CD4-positive, alpha-beta T cell treated with Interleukin-12 subunit alpha and Interleukin-12 subunit beta, for 1 hour (primary cell): Measurements from ENCODE around the gene TMEM129.

Experiments used
- DNase-seq: peaks from one replicate; pipeline ENCODE4 v3.0.0-alpha.2; 2020

Gene TMEM129

DNA sequence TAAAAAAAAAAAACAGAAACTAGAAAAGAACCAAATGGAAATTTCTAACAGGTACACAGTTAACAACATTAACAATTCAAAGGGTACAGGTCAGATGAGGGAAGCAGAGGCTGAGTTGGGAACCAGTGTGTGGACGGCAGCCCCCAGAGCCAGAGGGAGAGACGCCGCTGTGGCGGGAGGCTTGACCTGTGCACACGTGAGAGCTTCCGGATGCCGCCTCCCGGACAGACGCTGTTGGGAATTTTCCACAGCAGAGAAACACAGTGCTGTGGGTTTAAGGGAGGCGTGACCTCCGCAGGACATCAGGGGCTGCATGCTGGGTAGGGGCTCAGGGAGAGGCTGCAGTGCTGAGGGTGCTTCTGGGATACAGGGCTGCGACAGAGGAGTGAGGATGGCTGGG lies 22.4 kb upstream of the TMEM129 start:
- no peak for DNase-seq

DNA sequence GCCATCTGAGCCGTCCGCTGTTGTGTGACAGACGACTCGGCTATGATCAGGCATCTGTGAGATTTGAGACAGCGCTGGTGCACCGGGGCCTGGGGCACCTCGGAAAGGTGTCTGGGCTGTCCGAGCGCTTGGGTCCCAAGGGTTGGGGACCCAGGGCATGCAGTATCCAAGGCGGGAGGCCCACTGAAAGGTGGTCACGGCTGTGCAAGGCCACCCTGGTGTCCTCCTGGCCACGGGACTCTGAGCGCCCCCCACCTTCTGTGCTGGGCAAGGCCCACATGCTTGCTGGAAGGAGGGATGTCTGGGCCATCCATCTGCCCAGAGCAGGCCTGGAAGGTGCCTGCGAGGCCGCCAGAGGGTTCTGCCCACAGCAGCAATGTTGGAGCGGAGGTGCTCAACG lies 20.1 kb upstream of the TMEM129 start:
- no peak for DNase-seq

DNA sequence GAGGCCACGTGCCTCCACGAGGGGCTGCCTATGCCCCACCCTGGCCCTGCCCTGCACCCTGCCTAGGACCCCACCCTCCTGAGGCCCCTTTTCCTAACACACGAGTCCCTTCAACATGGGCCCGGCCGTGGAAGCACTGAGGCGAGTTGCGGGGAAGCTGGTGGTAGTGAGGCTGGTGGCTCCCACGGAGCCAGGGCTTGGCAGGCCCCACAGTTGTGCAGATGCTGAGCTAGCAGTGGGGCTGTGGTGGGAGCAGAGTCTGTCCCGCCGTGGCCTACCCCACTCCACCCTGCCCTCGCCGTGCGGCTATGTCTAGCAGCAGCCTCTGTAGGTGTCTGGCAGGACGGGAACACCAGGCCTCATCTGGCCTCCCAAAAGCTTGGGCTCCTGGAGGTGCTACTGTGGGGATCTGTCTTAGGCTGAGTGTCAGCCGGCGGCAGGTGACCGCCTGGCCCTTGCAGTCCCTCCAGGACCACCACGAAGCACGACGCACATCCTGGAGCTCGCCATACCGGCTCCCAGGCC lies 19.0 kb upstream of the TMEM129 start:
- no peak for DNase-seq

DNA sequence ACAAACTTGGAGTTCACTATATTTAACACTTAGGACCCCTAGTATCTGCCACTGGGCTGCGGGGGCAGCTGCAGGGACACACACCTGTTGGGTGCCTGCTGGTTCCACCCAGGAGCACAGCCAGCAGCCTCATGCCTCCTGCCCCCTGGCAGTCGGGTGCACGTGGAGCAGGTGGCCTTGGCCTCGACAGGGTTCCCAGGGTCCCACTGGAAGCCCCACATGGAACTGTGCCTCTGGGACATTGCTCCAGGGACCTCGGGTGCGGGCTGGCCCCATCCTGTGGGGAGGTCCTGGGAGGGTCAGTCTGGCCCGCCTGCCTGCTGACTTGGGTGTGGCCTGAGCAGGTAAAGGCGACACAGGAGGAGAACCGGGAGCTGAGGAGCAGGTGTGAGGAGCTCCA lies 18.2 kb upstream of the TMEM129 start:
- no peak for DNase-seq

DNA sequence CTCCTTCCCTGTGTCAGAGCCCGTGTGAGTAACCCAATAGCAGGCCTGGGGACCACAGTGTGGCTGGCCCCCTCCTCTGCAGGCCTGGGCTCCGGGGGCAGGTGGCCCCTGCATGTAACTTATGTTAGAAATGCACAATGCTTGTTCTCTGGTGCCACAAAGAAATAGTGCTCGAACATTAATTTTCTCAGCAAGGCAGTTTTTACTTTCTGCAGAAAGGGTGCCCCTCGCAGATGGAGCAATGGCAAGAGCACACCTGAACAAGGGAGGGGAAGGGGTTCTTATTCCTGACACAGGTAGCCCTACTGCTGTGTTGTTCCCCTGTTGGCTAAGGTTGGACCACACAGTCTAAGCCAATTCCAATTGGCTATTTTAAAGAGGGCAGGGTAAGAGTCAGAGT lies 17.3 kb upstream of the TMEM129 start:
- DNase-seq: no peak

DNA sequence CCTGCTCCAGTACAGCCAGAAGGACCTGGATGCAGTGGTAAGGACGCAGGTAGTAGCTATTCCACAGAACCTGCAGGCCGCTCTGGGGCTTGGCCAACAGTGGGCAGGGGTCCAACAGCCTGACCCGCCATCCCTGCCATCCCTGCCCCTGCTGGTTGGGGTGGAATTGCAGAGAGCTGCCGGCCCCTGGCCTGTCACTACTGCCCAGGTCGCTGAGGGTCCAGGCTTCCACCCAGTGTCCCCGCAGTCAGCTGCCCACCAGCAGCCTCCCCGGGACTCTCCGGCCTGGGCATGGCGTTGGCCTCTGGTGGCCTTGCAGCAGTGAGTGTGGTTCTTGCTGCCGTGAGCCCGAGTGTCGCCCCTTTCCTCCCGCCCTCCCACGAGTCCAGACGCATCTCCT lies 16.5 kb upstream of the TMEM129 start:
- no peak for DNase-seq

DNA sequence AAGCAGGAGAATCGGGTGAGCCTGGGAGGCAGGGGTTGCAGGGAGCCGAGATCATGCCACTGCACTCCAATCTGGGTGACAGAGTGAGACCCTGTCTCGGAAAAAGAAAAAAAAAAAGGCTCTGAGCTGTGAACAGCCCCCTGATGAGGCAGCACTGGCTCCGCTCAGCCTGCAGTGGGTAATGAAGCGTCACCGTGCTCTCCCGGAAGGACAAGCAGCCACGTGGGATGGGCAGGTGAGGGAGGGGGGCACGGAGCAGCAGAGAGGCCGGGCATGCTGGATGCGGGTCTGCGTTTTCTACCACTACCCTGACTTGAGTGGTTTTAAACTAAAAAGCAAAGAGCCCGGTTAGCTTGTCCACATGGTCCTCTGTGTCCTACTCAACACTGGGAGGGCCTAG lies 15.7 kb upstream of the TMEM129 start:
- no peak for DNase-seq

DNA sequence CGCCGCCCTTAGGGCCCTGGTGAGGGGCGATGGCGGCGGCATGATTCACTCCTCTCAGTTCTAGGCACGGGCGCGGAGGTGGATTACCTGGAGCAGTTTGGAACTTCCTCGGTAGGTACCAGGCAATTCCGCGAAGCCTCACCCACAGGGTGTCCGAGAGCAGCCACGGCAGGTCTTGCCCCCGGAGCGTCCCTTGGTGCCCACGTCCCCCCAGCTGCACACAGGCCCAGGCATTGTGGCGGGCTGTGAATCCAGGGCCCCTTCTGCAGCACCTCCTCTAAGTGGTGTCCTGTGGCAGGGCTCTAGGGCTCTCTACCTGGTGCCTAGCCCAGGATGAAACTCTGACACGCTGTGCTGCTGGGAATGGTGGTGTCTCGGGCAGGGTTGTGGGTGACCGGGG lies 14.1 kb upstream of the TMEM129 start:
- no peak for DNase-seq

DNA sequence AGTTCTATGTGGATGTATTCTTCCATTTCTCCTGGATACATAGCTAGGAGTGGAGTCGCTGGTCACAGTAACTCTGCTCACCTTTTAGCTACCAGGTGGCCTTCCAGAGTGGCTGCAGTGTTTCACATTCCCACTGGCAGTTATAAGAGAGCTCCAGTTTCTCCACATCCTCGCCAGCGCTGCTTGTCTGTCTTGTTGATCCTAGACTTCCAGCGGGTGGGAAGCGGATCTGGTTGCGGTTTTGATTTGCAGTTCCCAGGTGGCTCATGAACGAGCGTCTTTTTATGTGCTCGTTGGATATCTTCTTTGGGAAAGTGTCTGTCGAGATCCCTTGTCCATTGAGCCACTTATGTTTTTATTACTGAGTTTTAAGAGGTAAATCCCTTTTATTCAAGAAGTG lies 11.8 kb upstream of the TMEM129 start:
- DNase-seq: no peak

DNA sequence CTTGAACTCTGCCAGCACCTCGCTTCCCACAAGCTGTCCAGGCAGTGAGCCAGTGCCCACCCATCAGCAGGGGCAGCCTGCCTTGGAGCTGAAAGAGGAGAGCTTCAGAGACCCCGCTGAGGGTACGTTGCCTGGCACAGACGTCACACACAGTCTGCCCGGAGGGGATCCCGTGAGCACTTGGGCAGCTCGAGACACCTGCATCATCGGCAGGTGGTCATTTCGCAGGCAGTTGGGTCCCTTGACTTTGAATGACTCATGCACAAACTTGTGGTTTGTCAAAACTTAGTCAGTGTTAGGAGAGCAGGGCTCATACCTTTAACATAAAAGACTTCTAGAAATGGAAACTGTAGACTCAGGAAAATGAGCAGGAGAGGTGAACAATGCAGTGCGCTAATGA lies 10.1 kb upstream of the TMEM129 start:
- DNase-seq: no peak

DNA sequence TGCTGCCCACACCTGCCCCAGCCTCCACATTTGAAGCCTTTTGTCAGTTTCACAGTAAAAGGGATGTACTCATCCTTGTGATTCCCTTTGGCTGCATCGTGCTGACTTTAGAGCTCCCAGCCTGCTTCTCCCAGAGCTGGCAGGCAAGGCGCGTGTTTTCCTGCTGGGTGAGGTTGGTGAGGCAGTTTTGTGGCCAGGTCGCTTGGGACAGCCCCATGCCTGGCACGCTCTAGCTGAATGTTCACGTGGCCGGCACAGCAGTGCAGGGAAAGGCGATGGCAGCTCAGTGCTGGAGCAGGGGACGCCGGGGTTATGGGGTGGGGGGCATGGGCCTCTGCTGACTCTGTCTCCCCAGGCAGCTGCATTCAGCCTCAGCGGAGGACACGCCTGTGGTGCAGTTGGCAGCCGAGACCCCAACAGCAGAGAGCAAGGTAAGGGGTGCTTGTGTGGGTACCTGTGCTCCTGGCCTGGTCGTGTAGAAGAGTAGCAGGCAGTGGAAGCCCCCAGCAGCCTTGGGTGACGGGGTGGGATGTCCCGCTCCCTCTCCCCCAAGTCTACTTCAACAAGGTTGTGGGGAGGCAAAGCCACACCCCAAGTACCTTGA lies 9.5 kb upstream of the TMEM129 start:
- DNase-seq: no peak

DNA sequence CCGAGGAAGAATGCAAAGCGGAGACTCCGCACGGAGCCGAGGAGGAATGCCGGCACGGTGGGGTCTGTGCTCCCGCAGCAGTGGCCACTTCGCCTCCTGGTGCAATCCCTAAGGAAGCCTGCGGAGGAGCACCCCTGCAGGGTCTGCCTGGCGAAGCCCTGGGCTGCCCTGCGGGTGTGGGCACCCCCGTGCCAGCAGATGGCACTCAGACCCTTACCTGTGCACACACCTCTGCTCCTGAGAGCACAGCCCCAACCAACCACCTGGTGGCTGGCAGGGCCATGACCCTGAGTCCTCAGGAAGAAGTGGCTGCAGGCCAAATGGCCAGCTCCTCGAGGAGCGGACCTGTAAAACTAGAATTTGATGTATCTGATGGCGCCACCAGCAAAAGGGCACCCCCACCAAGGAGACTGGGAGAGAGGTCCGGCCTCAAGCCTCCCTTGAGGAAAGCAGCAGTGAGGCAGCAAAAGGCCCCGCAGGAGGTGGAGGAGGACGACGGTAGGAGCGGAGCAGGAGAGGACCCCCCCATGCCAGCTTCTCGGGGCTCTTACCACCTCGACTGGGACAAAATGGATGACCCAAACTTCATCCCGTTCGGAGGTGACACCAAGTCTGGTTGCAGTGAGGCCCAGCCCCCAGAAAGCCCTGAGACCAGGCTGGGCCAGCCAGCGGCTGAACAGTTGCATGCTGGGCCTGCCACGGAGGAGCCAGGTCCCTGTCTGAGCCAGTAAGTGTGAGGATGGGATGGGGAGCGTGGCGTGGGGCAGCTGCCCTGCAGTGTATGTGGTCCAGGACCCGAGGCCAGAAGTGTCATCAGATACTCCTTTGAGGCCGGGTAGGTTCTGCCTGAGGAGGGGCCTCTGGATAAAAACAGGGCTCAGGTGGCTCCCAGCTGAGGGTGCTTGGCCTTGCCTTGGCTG lies 7.2 kb upstream of the TMEM129 start:
- DNase-seq: no peak

DNA sequence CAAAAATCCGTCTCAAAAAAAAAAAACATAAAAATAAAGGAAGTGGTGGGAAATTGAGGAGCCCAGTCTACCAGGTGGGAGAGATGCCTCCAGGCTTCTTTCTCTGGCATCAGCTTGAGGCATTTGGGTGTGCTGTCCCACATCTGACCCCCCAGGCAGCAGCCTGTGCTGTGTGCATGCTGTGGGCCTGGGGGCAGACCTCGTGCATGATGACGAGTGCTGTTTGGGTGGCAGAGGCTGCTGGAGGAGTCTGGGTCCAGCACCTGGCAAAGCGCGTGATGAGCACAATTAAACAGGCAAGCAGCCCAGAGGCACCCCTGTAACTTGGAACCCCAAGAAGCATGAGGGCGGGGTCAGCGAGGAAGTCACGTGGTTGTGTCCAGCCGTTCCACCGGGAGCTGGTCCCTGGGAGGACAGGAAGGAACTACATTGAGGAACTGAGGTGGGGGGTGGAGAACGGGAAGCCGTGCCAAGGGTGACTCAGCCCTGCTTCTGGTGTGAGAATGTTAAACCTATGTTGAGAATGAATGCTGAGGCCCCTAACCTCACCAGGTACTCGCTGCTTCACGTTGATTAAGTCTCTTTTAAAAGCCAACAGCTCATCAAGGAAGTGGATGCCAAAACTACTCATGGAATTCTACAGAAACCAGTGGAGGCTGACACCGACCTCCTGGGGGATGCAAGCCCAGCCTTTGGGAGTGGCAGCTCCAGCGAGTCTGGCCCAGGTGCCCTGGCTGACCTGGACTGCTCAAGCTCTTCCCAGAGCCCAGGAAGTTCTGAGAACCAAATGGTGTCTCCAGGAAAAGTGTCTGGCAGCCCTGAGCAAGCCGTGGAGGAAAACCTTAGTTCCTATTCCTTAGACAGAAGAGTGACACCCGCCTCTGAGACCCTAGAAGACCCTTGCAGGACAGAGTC lies 6.3 kb upstream of the TMEM129 start:
- DNase-seq: no peak

DNA sequence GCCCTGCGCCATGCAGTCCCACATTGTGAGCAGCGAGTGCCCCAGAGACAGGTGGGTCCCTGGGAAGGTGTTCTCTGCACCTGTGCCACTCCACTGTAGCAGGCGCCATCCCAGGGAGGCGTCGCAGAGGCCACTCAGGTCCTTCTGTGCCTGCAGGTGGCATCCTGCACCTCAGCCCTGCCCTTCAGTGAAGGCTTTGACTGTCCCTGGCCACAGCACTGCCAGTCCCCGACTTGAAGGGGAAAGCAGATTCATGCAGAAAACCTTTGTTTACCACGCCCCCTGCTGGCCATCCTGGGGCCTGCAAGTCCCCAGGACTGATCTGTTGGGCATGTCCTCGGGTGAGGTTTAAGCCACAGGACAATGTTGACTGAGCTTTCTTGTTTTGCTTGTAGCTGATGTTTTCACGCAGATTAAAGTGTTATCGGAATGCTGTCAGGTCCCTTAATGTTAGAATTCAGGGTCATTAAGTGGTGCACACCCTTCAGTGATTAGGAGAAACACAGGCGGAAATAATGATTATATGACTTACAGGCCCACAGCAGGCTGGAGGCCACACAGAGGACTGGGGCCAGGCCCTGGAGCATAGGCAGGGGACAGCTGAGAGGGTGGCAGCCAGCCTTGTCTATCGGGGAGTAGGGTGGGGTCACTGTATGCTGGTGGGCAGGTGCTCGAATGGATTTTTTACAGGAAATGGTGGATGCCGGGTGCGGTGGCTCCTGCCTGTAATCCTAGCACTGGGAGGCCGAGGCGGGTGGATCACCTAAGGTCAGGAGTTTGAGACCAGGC lies 5.2 kb upstream of the TMEM129 start:
- DNase-seq: peak; percentile 90

DNA sequence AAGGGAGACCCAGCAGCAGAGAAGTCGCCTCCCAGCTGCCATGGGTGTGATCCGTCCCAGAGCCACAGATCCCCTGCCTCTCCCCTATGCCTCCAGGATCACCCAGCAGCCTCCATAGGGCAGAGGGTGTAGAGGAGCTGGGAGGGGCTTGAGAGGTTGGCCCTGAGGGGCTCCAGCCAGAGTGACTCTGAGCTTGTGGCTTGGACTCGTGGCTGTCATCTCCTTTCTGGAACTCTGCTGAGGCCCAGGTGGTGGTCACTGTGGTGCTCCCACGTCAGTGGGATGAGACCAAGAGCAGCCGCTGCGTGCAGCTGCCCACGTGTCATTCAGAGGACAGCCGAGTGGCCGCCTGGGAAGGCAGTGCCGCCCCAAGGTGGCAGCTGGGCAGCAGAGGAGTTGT lies 4.4 kb upstream of the TMEM129 start:
- no peak for DNase-seq

DNA sequence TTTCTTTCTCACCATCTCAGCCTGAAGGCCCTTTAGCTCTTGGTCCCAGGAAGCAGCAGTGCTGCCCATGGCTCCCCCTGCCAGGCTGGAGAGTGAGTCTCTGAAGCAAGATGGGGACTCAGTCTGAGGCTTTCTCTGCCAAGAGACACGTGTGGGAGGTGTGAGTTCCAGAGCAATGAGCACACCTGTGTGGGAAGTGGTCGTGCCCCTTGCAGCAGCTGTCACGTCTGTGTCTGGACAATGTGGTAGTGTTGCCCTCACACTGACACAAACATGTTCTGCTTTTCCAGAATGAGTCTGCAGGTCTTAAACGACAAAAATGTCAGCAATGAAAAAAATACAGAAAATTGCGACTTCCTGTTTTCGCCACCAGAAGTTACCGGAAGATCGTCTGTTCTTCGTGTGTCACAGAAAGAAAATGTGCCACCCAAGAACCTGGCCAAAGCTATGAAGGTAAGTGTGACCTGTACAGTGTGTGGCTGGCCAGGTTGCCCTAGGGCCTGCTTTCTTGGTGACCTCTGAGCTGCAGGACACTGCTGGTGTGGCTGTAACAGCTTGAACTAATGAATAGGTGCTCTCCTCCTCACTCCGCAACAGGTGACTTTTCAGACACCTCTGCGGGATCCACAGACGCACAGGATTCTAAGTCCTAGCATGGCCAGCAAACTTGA lies 2.1 kb upstream of the TMEM129 start:
- peak; percentile 63 for DNase-seq

DNA sequence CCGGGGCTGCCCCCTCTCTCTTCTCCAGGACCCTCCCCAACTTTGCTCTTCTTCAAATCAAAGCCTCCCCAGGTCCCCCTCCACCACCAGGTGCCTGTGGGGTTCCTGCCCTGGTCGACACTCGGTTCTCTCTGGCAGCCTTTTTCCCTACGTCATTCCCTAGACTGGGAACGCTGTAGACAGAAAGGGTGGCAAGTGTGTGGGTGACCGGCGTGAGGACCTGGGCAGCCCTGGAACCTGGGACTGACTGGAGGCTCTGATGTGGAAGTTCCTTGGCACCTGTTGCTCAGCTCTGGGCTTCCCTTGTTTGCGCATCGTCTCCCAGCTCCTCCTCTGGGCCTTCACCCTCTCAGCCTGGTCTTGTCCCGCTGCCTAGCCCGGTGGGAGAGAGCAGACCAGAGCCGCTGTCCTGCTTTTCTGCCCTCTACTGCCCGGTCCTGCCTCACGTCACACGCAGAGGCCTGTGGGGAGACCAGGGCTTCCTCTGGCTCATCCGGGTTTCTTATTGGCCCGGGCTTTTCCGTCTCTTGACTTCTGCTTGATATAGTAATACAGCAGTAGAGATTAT lies 1.5 kb upstream of the TMEM129 start:
- peak; percentile 25 for DNase-seq

DNA sequence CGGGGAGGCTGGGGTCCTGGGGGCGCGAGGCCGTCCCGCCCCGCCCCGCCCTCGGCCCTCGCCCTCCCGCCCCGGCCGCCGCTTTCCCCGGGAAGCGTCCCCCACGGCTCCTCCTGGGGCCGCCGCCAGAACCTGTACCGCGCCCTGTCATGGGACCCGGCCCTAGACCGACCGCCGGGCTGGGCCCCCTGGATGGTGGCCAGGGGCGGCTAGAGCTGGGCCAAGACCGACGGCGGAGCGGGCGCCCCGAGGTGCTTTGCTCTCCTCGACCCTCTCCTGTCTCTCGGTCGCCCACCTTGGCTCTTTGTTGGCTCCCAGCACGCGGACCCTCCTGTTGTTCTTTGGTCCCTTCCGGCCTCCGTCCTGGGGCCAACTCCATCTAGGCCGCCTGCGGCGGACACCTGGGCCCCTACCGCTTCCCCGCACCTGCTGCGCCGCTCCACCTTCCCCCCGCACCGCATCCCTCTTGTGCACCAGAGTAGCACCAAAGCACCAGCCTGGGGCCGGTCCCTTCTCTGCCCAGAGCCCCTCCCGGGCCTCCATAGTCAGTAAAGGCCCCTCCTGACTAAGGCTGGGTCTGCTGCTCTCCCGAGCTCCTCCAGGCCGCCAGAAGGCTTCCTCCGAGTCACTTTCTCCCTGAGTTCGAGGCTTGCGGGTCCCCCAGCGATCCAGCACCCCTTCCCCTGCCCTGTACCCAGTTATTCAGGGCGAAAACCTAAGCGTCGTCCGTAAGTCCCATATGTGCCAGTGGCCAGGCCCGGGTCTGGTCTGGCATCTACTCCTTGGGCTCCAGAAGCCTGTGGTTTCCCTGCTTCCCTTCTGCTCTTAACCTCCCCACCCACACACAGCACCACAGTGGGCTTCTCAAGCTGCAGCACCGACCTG lies 785 bp upstream of the TMEM129 start:
- DNase-seq: no peak

DNA sequence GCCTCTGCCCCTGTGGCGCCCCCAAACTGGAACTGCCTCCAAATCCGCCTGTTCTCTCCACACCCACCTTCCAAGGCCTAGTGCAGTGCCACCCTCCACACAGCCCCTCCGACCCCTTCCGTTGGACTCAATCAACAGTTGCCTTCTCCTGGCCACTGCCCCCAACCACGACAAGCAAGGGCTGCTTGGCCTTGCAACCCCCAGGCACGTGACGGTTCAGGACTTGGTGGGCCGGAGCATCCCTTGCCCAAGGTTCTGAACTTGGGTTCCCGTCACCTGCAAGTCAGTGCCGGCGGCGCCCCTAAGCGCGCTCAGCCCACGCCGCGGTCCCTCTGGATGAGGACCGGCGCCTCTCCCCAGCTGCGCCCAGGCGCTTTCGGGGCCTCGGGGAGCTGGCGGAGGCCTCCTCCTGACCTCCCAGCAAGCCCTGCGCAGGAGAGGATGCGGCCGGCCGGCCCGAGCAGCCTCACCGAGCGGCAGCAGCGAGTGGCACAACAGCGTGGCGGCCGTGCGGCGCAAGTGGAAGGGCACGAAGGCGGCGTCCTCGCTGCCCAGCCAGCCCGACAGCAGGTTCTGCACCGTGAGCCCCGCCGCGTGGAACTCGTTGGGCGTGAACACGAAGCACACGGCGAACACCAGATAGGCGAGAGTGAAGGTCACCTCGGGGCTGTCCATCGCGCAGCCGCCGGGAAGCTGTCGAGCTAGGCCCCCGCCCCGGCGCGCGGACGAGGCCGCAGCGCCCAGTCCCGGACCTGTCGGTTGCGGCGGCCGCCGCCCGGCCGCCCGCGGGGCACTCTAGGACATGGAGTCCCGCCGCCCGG lies 750 bp downstream of the TMEM129 start:
- DNase-seq: peak; percentile 43
